ENCODE measurements around the gene TRPV5.

TRPV5 gene

GRCh38 chr7:142885311-142886230, 48.0 kb downstream of the TRPV5 start, which contains the start of gene TRPV6:
Gene TRPV6, minus strand, starts transcription at chr7:142885745.
- no peak within 1 kb of the TSS for H3K4me3 ChIP-seq (ENCODE audit: low read depth, low read length)
- DNase-seq (ENCODE audit: low read depth), result no peak
- TF ChIP-seq, protein P1, sequence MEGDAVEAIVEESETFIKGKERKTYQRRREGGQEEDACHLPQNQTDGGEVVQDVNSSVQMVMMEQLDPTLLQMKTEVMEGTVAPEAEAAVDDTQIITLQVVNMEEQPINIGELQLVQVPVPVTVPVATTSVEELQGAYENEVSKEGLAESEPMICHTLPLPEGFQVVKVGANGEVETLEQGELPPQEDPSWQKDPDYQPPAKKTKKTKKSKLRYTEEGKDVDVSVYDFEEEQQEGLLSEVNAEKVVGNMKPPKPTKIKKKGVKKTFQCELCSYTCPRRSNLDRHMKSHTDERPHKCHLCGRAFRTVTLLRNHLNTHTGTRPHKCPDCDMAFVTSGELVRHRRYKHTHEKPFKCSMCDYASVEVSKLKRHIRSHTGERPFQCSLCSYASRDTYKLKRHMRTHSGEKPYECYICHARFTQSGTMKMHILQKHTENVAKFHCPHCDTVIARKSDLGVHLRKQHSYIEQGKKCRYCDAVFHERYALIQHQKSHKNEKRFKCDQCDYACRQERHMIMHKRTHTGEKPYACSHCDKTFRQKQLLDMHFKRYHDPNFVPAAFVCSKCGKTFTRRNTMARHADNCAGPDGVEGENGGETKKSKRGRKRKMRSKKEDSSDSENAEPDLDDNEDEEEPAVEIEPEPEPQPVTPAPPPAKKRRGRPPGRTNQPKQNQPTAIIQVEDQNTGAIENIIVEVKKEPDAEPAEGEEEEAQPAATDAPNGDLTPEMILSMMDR (IDR thresholded peaks at IDR 0.05; ENCODE audit: low read depth, low read length, missing control alignments), result no peak

GRCh38 chr7:142884286-142884640, 49.3 kb downstream of the TRPV5 start:
- no peak overlapping the region for H3K4me3 ChIP-seq (ENCODE audit: low read depth, low read length)
- no peak for DNase-seq (ENCODE audit: low read depth)
- TF ChIP-seq, protein P1 (IDR thresholded peaks at IDR 0.05; ENCODE audit: low read depth, low read length, missing control alignments), result no peak

GRCh38 chr7:142883571-142884285, 49.8 kb downstream of the TRPV5 start:
- TF ChIP-seq, protein P1 (IDR thresholded peaks at IDR 0.05; ENCODE audit: low read depth, low read length, missing control alignments), result no peak
- no peak overlapping the region for H3K4me3 ChIP-seq (ENCODE audit: low read depth, low read length)
- no peak for DNase-seq (ENCODE audit: low read depth)

DNA sequence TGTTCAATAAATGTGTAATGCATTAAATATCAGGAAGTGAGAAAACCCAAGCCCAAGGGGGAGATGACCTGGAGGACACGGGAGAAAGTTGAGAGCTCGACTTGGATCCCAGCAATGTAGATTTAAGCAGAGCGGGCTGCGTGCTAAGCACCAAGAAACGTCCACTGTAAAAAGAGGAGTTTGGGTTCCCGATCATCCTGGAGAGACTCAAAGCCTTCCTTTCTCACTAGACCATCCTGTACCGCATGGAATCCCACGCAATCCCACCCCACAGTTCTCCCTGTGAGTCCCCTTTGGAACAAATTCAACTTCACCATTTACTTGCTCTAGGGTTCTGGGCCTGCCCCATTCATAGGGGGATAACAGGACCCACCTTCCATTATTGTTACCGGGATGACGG, 50.4 kb downstream of the TRPV5 start:
- TF ChIP-seq, protein P1 (IDR thresholded peaks at IDR 0.05; ENCODE audit: low read depth, low read length, missing control alignments), result no peak

DNA sequence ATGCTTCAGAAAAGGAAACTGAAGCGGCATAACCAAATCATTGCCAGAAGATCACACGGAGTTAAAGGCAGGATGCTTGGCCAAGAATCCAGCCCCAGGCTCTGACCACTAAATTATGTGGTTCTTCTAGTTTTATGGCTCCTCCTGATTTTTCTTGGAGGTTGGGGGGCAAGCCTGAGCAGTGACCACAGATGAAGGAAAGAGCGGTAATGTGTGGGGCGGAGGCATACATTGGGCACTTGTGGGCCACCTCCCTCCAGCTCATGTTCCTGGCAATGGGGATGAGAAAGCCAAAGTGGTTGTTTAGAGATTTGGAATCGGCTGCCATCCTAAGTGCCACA, 51.2 kb downstream of the TRPV5 start:
- DNase-seq (ENCODE audit: low read depth), result no peak
- TF ChIP-seq, protein P1 (IDR thresholded peaks at IDR 0.05; ENCODE audit: low read depth, low read length, missing control alignments), result no peak
- no peak overlapping the region for H3K4me3 ChIP-seq (ENCODE audit: low read depth, low read length)

More for the DNA sequence above, 50.4 kb downstream of the TRPV5 start:
- no peak overlapping the region for H3K4me3 ChIP-seq (ENCODE audit: low read depth, low read length)
- DNase-seq (ENCODE audit: low read depth), result no peak

DNA sequence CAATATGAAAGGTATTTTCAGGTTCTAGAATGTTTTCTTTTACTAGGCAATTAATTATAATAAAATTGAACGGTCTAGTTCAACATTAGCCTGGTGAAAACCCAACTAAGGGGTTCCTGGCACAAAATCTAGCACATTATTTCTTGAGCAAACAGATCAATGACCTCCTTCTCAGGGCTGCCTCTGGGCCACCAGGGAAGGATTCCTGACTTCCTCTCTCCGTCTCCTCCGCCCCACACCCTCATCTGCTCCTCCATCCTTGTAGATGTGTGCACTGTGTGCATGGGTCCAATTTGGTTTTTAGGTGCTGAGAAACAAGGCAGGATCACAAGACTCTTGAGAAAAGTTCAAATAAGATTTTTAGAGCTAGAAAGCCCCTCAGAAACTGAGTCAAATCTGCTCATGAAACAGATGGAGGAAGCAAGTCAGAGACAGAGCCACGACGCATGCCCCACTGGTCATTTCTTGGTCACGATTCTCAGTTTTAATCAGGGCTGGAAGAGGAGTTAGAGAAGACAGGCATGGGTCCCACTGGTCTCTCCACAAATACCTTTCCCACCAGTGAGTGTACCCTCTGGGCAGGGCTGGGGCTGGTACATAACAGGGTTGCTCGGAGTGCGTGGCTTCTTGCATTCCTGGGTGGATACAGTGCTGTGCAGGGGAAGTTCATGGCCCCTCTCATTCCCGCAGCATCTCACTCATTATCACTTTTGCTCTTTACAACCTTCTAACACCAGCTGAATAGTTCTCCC, 51.8 kb downstream of the TRPV5 start:
- H3K4me3 ChIP-seq (ENCODE audit: low read depth, low read length), result no peak overlapping the region
- DNase-seq (ENCODE audit: low read depth), result no peak
- TF ChIP-seq, protein P1 (IDR thresholded peaks at IDR 0.05; ENCODE audit: low read depth, low read length, missing control alignments), result no peak
